HG02970 (cell line): Measurements from ENCODE around the gene METAP1D.
A peak's percentile ranks its signal among the peaks of the same experiment; 100 is the strongest.
"Not testable (repeated sequence)": the region's sequence is repeated elsewhere in the genome, so short reads cannot be mapped to it uniquely, and the experiment has no call there.

ENCODE experiments used
- ATAC-seq: cut with Tn5 transposase; IDR thresholded peaks from one replicate; pipeline ENCODE4 v1.9.1; 2021; ENCODE audit warnings: mild to moderate bottlenecking, moderate library complexity, moderate number of reproducible peaks; ENCODE audit not compliant: unreplicated experiment, low FRiP score

Gene METAP1D

GRCh38 chr2:171999604-172000469 is at the start of gene METAP1D:
TSS of gene METAP1D (plus strand) at chr2:171999953. CDS start at chr2:171999970, 17 bp downstream.
- ATAC-seq = peak; percentile 95

DNA sequence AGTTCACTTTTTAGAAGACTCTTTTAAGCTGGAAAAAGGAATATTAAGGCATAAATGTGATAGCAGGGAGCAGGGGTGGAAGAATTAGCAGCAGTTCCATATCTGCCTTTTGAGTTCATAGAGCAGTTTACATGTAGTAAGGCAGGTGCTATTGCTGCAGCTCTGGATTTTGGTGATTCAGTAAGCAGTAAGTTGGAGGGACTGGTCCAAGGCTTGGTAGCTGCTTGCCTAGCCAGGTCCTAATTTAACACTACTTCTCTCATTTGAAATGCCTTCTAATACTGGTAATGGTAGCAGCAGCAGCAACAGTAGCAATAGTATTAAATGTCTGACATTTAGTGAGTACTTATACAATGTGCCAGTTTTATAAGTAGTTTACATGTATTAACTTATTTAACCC is 47.5 kb upstream of the METAP1D start:
- ATAC-seq = no peak

DNA sequence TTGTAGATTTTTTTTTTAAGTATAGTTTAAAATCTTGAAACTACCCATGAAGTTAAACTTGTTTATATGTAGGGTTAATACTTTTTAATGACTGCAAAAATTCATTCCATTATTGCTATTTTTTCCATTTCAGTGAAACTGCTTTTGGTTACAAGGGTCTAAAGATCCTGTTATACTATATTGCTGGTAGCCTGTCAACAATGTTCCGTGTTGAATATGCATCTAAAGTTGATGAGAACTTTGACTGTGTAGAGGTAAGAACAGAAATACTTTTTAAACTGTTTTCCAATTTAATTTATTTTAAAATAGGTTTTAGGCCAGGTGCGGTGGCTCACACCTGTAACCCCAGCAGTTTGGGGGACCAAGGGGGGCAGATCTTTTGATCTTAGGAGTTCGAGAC is 47.0 kb upstream of the METAP1D start:
- no peak for ATAC-seq

GRCh38 chr2:171956135-171956825 is 43.5 kb upstream of the METAP1D start:
- ATAC-seq = no peak

DNA sequence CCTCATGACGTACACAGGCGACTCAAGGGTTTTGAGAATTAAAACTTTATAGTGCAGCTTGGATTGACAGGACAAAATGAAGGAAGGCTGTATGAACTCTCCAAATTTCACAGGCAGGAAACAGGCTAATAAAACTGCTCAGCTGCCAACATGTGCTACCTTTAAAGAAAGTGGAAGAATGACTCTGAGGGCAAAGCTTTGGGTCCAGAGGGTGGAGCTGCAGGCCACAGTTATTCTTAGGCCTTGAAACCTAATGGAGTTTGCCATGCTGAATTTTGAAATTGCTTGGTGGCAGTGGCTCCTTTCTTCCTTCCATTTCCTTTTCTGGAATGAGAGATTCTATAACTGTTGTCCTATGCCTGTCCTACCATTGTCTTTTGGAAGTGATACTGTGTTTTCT is 42.7 kb upstream of the METAP1D start:
- no peak for ATAC-seq

- no peak for ATAC-seq
Observed at GRCh38 chr2:171958475-171958874, 41.3 kb upstream of the METAP1D start.

GRCh38 chr2:171959998-171960397 is 39.8 kb upstream of the METAP1D start:
- no peak for ATAC-seq

GRCh38 chr2:171960570-171960969 is 39.2 kb upstream of the METAP1D start:
- ATAC-seq = no peak

DNA sequence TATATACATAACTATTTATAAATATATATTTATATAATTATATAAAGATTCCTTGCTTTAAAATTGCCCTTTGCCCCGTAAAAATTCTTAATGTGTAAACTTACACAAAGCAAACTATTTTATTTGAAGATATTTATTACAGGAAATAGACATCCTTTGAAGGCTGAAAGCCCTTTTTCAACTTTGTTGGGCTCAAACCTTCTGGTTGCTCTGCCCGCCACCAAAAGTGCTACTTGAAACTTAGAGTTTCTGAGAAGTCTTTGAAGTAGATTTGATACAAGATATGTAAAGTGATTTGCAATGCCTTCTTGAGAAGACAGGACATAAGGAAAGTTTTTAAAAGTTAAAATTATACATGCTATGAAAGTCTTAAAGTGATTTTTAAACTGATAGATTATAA is 36.6 kb upstream of the METAP1D start:
- ATAC-seq = no peak

- no peak for ATAC-seq
Observed at GRCh38 chr2:171964308-171964707, 35.4 kb upstream of the METAP1D start.

- no peak for ATAC-seq
Observed at GRCh38 chr2:171965238-171965637, 34.5 kb upstream of the METAP1D start.

GRCh38 chr2:171965661-171966060 is 34.1 kb upstream of the METAP1D start:
- ATAC-seq = no peak

GRCh38 chr2:171966235-171966634 is 33.5 kb upstream of the METAP1D start:
- ATAC-seq = no peak

- ATAC-seq = no peak
Observed at GRCh38 chr2:171966688-171967087, 33.1 kb upstream of the METAP1D start.

GRCh38 chr2:171968509-171968908 is 31.2 kb upstream of the METAP1D start:
- ATAC-seq = no peak

GRCh38 chr2:171972329-171972982 is 27.3 kb upstream of the METAP1D start:
- ATAC-seq = no peak

DNA sequence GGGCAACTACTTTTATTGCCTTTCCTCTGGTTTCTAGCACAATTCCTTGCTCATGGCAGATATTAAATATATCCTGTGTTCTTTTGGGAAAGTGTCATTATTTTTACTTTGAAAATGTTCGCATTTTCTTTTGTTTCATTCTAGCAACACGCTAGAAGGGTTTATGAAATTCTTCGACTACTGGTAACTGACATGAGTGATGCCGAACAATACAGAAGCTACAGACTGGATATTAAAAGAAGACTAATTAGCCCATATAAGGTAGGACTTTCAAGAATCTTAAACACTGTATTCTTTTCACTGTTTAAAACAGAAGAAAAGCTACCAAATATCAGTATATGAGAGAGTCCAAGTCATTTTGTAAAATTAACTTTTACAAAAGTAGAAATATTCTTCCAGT is 20.6 kb upstream of the METAP1D start:
- no peak for ATAC-seq

- not testable (repeated sequence) for ATAC-seq
Observed at GRCh38 chr2:171983924-171984323, 15.8 kb upstream of the METAP1D start.

GRCh38 chr2:171985076-171985475 is 14.7 kb upstream of the METAP1D start:
- no peak for ATAC-seq

- no peak for ATAC-seq
Observed at GRCh38 chr2:171986778-171987177, 13.0 kb upstream of the METAP1D start.

GRCh38 chr2:171991027-171991426 is 8.7 kb upstream of the METAP1D start:
- ATAC-seq = no peak
